IMR-90 (cell line): Measurements from ENCODE around the gene SLC35F1. TPM values are rescaled to one million over a fixed set of nuclear protein-coding genes. Genes with fewer than 3 reads are reported as not detected.

Experiments
- ATAC-seq: fragments of 200-7000 bp; cut with Tn5 transposase; 2 replicates; pipeline ENCODE4 v1.9.1; 2020; ENCODE audit warnings: low read depth, mild to moderate bottlenecking, moderate library complexity
- BruUV-seq: library from RNA; stranded (reverse); fragments of 400-500 nt; replicated peaks from 2 replicates; lab custom pipeline; 2021; lab: Mats Ljungman, UMichigan
- CTCF ChIA-PET: fragments of 300-600 bp; formaldehyde crosslinking; extraction: SDS; loops from one replicate; lab custom pipeline; 2021; ENCODE audit warnings: antibody characterized with exemption; lab: Yijun Ruan, JAX
- POLR2A ChIA-PET: fragments of 300-600 bp; sonication (Branson Sonifier 250); formaldehyde crosslinking; loops from one replicate; lab custom pipeline; 2022; ENCODE audit warnings: antibody characterized with exemption; ENCODE audit not compliant: unreplicated experiment; lab: Charles Lee
- DNase-seq: peaks from one replicate; pipeline ENCODE4 v3.0.0; 2013
- H2AFZ ChIP-seq: replicated peaks from 2 replicates; pipeline ENCODE3; 2013; ENCODE audit warnings: low read length, mild to moderate bottlenecking; ENCODE audit not compliant: poor library complexity
- H2AK5ac ChIP-seq: 2 replicates; pipeline ENCODE4 v1.6.1; 2013; ENCODE audit warnings: low read depth, low read length, inconsistent platforms
- H2AK9ac ChIP-seq: replicated peaks from 2 replicates; pipeline ENCODE3; 2013; ENCODE audit warnings: mild to moderate bottlenecking, low read depth, low read length, moderate library complexity; ENCODE audit not compliant: poor library complexity
- H2BK120ac ChIP-seq: 2 replicates; pipeline ENCODE4 v1.6.1; 2013; ENCODE audit warnings: low read depth, low read length, inconsistent platforms
- H2BK15ac ChIP-seq: 3 replicates; pipeline ENCODE4 v1.6.1; 2013; ENCODE audit warnings: low read depth, low read length, inconsistent platforms
- H2BK20ac ChIP-seq: 2 replicates; pipeline ENCODE4 v1.6.1; 2013; ENCODE audit warnings: low read depth, mild to moderate bottlenecking, inconsistent platforms, low read length, moderate library complexity
- H2BK5ac ChIP-seq: 2 replicates; pipeline ENCODE4 v1.6.1; 2013; ENCODE audit warnings: mild to moderate bottlenecking, low read depth, low read length, inconsistent platforms; ENCODE audit not compliant: poor library complexity, severe bottlenecking
- H3K14ac ChIP-seq: replicated peaks from 2 replicates; pipeline ENCODE4 v1.6.1; 2013; ENCODE audit warnings: low read depth, low read length, inconsistent platforms
- H3K18ac ChIP-seq: 2 replicates; pipeline ENCODE4 v1.6.1; 2013; ENCODE audit warnings: low read depth, low read length, control low read depth
- H3K23ac ChIP-seq: 2 replicates; pipeline ENCODE4 v1.6.1; 2013; ENCODE audit warnings: low read depth, low read length, inconsistent platforms
- H3K27ac ChIP-seq: 2 replicates; pipeline ENCODE4 v1.5.1; 2013; ENCODE audit warnings: mild to moderate bottlenecking, control low read depth, low read length; ENCODE audit not compliant: insufficient read depth
- H3K27me3 ChIP-seq: 2 replicates; pipeline ENCODE4 v1.6.1; 2013; ENCODE audit warnings: low read length; ENCODE audit not compliant: control insufficient read depth, insufficient read depth
- H3K36me3 ChIP-seq: 2 replicates; pipeline ENCODE4 v1.6.1; 2013; ENCODE audit warnings: low read length, mixed read lengths; ENCODE audit not compliant: control insufficient read depth, insufficient read depth
- H3K4ac ChIP-seq: 2 replicates; pipeline ENCODE4 v1.6.1; 2013; ENCODE audit warnings: low read depth, low read length, inconsistent platforms
- H3K4me1 ChIP-seq: 2 replicates; pipeline ENCODE4 v1.6.1; 2013; ENCODE audit warnings: low read length, mixed read lengths; ENCODE audit not compliant: control insufficient read depth, insufficient read depth
- H3K4me2 ChIP-seq: 2 replicates; pipeline ENCODE4 v1.6.1; 2013; ENCODE audit warnings: low read depth, mild to moderate bottlenecking, control low read depth, low read length, moderate library complexity
- H3K4me3 ChIP-seq: 2 replicates; pipeline ENCODE4 v1.5.1; 2013; ENCODE audit warnings: low read depth, mild to moderate bottlenecking, control low read depth, low read length, moderate library complexity; ENCODE audit not compliant: insufficient read depth
- H3K56ac ChIP-seq: 2 replicates; pipeline ENCODE4 v1.6.1; 2013; ENCODE audit warnings: low read length, inconsistent platforms; ENCODE audit not compliant: insufficient read depth; ENCODE audit errors: extremely low read depth
- H3K79me1 ChIP-seq, 2 experiments: 2 replicates each; pipeline ENCODE4 v1.6.1; 2013; ENCODE audit warnings: low read length in 2 of 2, inconsistent platforms in 1 of 2, low read depth in 1 of 2
- H3K9ac ChIP-seq: 2 replicates; pipeline ENCODE4 v1.6.1; 2013; ENCODE audit warnings: low read depth, low read length, control low read depth
- H3K9me1 ChIP-seq: 2 replicates; pipeline ENCODE4 v1.6.1; 2013; ENCODE audit warnings: low read length, inconsistent platforms; ENCODE audit not compliant: insufficient read depth
- H3K9me3 ChIP-seq: 2 replicates; pipeline ENCODE4 v1.6.1; 2013; ENCODE audit warnings: low read length; ENCODE audit not compliant: control insufficient read depth, insufficient read depth
- H4K20me1 ChIP-seq: 2 replicates; pipeline ENCODE4 v1.6.1; 2013; ENCODE audit warnings: low read length, inconsistent platforms; ENCODE audit not compliant: insufficient read depth
- H4K5ac ChIP-seq: 2 replicates; pipeline ENCODE4 v1.6.1; 2013; ENCODE audit warnings: mild to moderate bottlenecking, low read depth, low read length, control low read depth
- H4K8ac ChIP-seq, 2 experiments: 2 replicates each; pipeline ENCODE4 v1.6.1; 2013; ENCODE audit warnings: low read depth in 2 of 2, low read length in 2 of 2, control low read depth in 1 of 2, inconsistent platforms in 1 of 2
- H4K91ac ChIP-seq: 2 replicates; pipeline ENCODE4 v1.6.1; 2013; ENCODE audit warnings: low read depth, low read length, inconsistent platforms; ENCODE audit not compliant: insufficient read depth
- POLR2A ChIP-seq: IDR thresholded peaks from 2 replicates; pipeline ENCODE4 v1.6.1; 2012; ENCODE audit warnings: mild to moderate bottlenecking, low read depth, low read length
- WGBS, 2 experiments: methylation state at CpG; one replicate each; pipeline versions ENCODE4 v1.1.5 to v1.1.7; 2013; ENCODE audit warnings: missing lambda C conversion rate in 2 of 2; ENCODE audit not compliant: insufficient read length in 1 of 2; ENCODE audit errors: extremely low coverage in 2 of 2; 5-methylcytosine and 5-hydroxymethylcytosine counted together
- dilution Hi-C: fragments of 300-500 bp; cut with HindIII; formaldehyde crosslinking; loops from one replicate; pipeline ENCODE4 v1.14.3; 2018; ENCODE audit warnings: low sequenced_read_pairs; ENCODE audit not compliant: unreplicated experiment
- in situ Hi-C: fragments of 300-500 bp; cut with MboI; formaldehyde crosslinking; loops from 3 replicates; pipeline ENCODE4 v1.14.3; 2019; ENCODE audit warnings: low sequenced_read_pairs, inconsistent platforms, mixed read lengths
- intact Hi-C: fragments of 100-400 bp; cut with micrococcal nuclease; formaldehyde crosslinking; loops from 2 replicates; pipeline ENCODE4 v1.10.0; 2022
- polyA plus RNA-seq, 3 experiments: library from polyadenylated mRNA; depleted of rRNA; stranded (reverse); fragments of >200 nt; gene quantifications; 2 replicates each; pipeline ENCODE4 v1.2.3, GENCODE V29; 2012; ENCODE audit warnings: low replicate concordance in 1 of 3
- total RNA-seq: library from RNA; depleted of rRNA; stranded (reverse); fragments of >200 nt; gene quantifications from 2 replicates; pipeline ENCODE4 v1.2.3, GENCODE V29; 2012

Gene SLC35F1
- total and polyA plus RNA-seq, 2 of the 4 experiments (the other 2 are of a cell fraction): not detected

DNA sequence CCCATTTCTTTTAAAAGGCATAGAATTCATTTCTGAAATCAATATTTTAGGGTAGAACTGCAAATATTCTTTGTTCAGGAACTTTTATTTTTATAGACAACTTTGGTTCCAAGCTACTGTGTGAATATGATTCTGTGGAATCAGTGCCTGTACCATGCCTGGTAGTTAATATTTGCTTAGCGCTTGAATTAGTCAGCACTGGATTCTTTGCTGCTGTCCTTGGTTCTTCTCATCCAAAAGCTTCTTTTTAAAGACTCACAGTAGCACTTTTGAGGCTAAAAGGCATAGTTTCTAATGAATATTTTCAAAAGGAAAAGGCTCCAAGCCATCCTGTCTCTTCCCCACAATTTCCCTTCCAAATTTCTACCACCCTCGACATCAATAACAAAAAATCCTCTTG, 109.5 kb downstream of the SLC35F1 start:
- no peak overlapping the region for H4K91ac ChIP-seq
- DNase-seq: no peak
- no peaks in the 10 kb centered on the region for H3K4me1 ChIP-seq
- no peak overlapping the region for H2AK5ac ChIP-seq
- H3K79me1 ChIP-seq: no peaks in the 10 kb centered on the region
- CTCF ChIA-PET: interaction anchor here (1.5 kb wide), 1 partner anchor 9 kb away, joined by 4 read pairs; no protein-coding TSS in a partner anchor
- H3K9me1 ChIP-seq: no peaks in the 10 kb centered on the region
- POLR2A ChIA-PET: no interaction called here
- H2AK9ac ChIP-seq: no peak overlapping the region
- no peak overlapping the region for H3K9ac ChIP-seq
- intact Hi-C loops: no loop called here
- H3K56ac ChIP-seq: no peak overlapping the region
- in situ Hi-C loops: no loop called here
- no CpG with 5 or more reads among the region's 2 CpGs for WGBS, 2 experiments
- H2BK5ac ChIP-seq: no peak overlapping the region
- no peak overlapping the region for H3K27ac ChIP-seq
- no peaks in the 10 kb centered on the region for H3K9me3 ChIP-seq
- TF ChIP-seq POLR2A: no peak
- no peak overlapping the region for H4K5ac ChIP-seq
- no peak overlapping the region for H2AFZ ChIP-seq
- no peak overlapping the region for H2BK20ac ChIP-seq
- no peaks in the 10 kb centered on the region for H4K20me1 ChIP-seq
- BruUV-seq: no TSS peak
- H3K4me2 ChIP-seq: no peak overlapping the region
- dilution Hi-C loops: no loop called here
- no peaks in the 10 kb centered on the region for H3K27me3 ChIP-seq
- no peak overlapping the region for H2BK120ac ChIP-seq
- no peak overlapping the region for H3K4me3 ChIP-seq
- H3K36me3 ChIP-seq: no peaks in the 10 kb centered on the region
- H3K4ac ChIP-seq: no peak overlapping the region
- no peak overlapping the region for H3K23ac ChIP-seq
- no peak for ATAC-seq
- H4K8ac ChIP-seq: no peak overlapping the region
- no peak overlapping the region for H2BK15ac ChIP-seq
- H3K18ac ChIP-seq: no peak overlapping the region
- no peak overlapping the region for H3K14ac ChIP-seq
